Measurements from ENCODE around the gene TDRD9.
"Not testable (repeated sequence)": the region's sequence is repeated elsewhere in the genome, so short reads cannot be mapped to it uniquely, and the experiment has no call there.

GRCh38 chr14:103889002-103889312, 39.3 kb upstream of the TDRD9 start:
- TF ChIP-seq USF2 (IDR thresholded peaks at IDR 0.05; ENCODE audit: low read depth, low read length); POLR2A (IDR thresholded peaks at IDR 0.05; ENCODE audit: low read depth, low read length); CTCF (conservative IDR thresholded peaks at IDR 0.05; ENCODE audit: low read depth, low read length); CHD1 (IDR thresholded peaks at IDR 0.05; ENCODE audit: low read depth, low read length); CEBPB (IDR thresholded peaks at IDR 0.05; ENCODE audit: low read depth, low read length): not testable (repeated sequence)

Measured in IMR-90 (cell line).